Endothelial cell of coronary artery (primary cell): ENCODE results near the gene AGO1. TPM values are rescaled to one million over a fixed set of nuclear protein-coding genes. Genes with fewer than 3 reads are reported as not detected.

Source experiments
- total RNA-seq: library from RNA; depleted of rRNA; stranded (reverse); fragments of >200 nt; gene quantifications from 2 replicates; pipeline ENCODE4 v1.2.3, GENCODE V29; 2014

AGO1 gene
- 10.2 and 10.6 TPM in 2 replicates for total RNA-seq

GRCh38 chr1:35882945-35883634, at the start of gene AGO1:
TSS of gene AGO1 (plus strand) at chr1:35883209. CDS start at chr1:35883422, 213 bp downstream.

GRCh38 chr1:35930593-35931445, 47.8 kb downstream of the AGO1 start, which contains the start of gene AGO3:
TSS of gene AGO3 (plus strand) at chr1:35931105. CDS start at chr1:35931427, 322 bp downstream.

Other genes starting within 250 kb of the AGO1 start
- 17.5 and 22.2 TPM in 2 replicates for gene PSMB2, start 241.7 kb upstream of the AGO1 start, total RNA-seq
- gene C1orf216, start 164.3 kb upstream of the AGO1 start, total RNA-seq = 17.5 and 20.5 TPM in 2 replicates
- 6.7 and 18.4 TPM in 2 replicates for gene CLSPN, start 113.2 kb upstream of the AGO1 start, total RNA-seq
- 14.0 and 17.5 TPM in 2 replicates for gene AGO4, start 75.2 kb upstream of the AGO1 start, total RNA-seq
- 8.5 and 14.2 TPM in 2 replicates for gene AGO3, start 47.9 kb downstream of the AGO1 start, total RNA-seq
- gene TEKT2, start 200.9 kb downstream of the AGO1 start, total RNA-seq = 0.09 TPM in 1 of 2 replicates, not detected in the other
- gene ADPRS, start 205.7 kb downstream of the AGO1 start, total RNA-seq = 32.7 and 33.1 TPM in 2 replicates
- gene COL8A2, start 242.0 kb downstream of the AGO1 start, total RNA-seq = 0.09 and 1.3 TPM in 2 replicates